Astrocyte of the cerebellum (primary cell): Measurements from ENCODE around the gene VGLL2.

ENCODE experiments used
- DNase-seq: peaks from one replicate; pipeline ENCODE4 v3.0.0-alpha.2; 2011; ENCODE audit warnings: low read depth
- H3K4me3 ChIP-seq: 2 replicates; pipeline ENCODE4 v1.5.1; 2011; ENCODE audit warnings: mild to moderate bottlenecking, low read depth, low read length, moderate library complexity
- in situ Hi-C: cut with HindIII; loops from 2 replicates; pipeline ENCODE4 v1.10.0; 2017; ENCODE audit warnings: low sequenced_read_pairs
- TF ChIP-seq, protein P1 (sequence below): IDR thresholded peaks from 2 replicates; pipeline ENCODE4 v1.5.1; 2012; ENCODE audit warnings: low read length, low read depth, moderate library complexity, mild to moderate bottlenecking; ENCODE audit errors: missing control alignments

The VGLL2 gene

GRCh38 chr6:117268924-117269323, 3.6 kb downstream of the VGLL2 start:
- TF ChIP-seq, protein P1, sequence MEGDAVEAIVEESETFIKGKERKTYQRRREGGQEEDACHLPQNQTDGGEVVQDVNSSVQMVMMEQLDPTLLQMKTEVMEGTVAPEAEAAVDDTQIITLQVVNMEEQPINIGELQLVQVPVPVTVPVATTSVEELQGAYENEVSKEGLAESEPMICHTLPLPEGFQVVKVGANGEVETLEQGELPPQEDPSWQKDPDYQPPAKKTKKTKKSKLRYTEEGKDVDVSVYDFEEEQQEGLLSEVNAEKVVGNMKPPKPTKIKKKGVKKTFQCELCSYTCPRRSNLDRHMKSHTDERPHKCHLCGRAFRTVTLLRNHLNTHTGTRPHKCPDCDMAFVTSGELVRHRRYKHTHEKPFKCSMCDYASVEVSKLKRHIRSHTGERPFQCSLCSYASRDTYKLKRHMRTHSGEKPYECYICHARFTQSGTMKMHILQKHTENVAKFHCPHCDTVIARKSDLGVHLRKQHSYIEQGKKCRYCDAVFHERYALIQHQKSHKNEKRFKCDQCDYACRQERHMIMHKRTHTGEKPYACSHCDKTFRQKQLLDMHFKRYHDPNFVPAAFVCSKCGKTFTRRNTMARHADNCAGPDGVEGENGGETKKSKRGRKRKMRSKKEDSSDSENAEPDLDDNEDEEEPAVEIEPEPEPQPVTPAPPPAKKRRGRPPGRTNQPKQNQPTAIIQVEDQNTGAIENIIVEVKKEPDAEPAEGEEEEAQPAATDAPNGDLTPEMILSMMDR, result no peak
- DNase-seq, result no peak
- no peak overlapping the region for H3K4me3 ChIP-seq
- in situ Hi-C loops, result no loop called here

GRCh38 chr6:117269638-117270054, 4.3 kb downstream of the VGLL2 start:
- H3K4me3 ChIP-seq, result no peak overlapping the region
- in situ Hi-C loops, result no loop called here
- TF ChIP-seq, protein P1, result no peak
- no peak for DNase-seq

- in situ Hi-C loops, result no loop called here
- TF ChIP-seq, protein P1, result no peak
- DNase-seq, result no peak
- H3K4me3 ChIP-seq, result peak overlapping the region; percentile 26
These were observed 4.9 kb downstream of the VGLL2 start for GRCh38 chr6:117270055-117270842.

DNA sequence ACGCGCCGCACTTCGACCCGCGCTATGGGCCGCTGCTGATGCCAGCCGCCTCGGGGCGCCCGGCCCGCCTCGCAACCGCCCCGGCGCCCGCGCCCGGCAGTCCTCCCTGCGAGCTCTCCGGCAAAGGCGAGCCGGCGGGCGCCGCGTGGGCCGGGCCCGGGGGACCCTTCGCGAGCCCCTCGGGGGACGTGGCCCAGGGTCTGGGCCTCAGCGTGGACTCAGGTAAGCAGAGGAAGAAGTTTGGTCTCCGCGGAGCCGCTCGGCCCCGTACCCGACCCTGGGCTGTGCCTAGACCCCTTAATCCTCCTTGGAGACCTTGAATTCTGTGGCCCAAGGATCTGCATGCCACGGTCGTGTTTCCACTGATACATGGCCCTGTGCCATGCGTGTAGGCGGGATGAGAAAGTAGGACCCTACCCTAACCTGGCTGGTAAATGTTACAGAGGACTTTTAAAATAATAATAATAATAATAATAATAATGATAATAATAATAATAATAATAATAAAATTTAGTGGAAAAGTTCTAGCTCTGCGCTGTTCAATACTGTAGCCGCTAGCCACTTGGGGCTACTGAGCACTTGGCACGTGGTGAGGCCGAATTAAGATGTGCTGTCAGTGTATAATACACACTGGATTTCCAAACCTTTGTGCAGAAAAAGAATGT, 5.6 kb downstream of the VGLL2 start:
- peak overlapping the region; percentile 26 for H3K4me3 ChIP-seq
- TF ChIP-seq, protein P1, result no peak
- DNase-seq, result no peak
- in situ Hi-C loops, result no loop called here

GRCh38 chr6:117272032-117272866, 6.9 kb downstream of the VGLL2 start:
- in situ Hi-C loops, result no loop called here
- no peak overlapping the region for H3K4me3 ChIP-seq
- peak; percentile 59 for DNase-seq
- TF ChIP-seq, protein P1, result no peak

GRCh38 chr6:117272891-117273290, 7.5 kb downstream of the VGLL2 start:
- TF ChIP-seq, protein P1, result no peak
- DNase-seq, result no peak
- in situ Hi-C loops, result no loop called here
- H3K4me3 ChIP-seq, result no peak overlapping the region
